GM12891 (cell line): ENCODE results near the gene RSBN1.

Experiments used
- DNase-seq: peaks from one replicate; pipeline ENCODE4 v3.0.0; 2011; ENCODE audit warnings: low spot score; ENCODE audit not compliant: insufficient read length
- FAIRE-seq: peaks from 2 replicates; lab custom pipeline; 2011; peaks lifted over from hg19 to GRCh38; lab: Jason Lieb, UNC
- PAX5 ChIP-seq: IDR thresholded peaks from 2 replicates; pipeline ENCODE4 v1.6.1; 2011; ENCODE audit warnings: low read length, moderate library complexity, mild to moderate bottlenecking; ENCODE audit not compliant: insufficient read depth, severe bottlenecking
- POLR2A ChIP-seq: IDR thresholded peaks from 2 replicates; pipeline ENCODE4 v1.6.1; 2011; ENCODE audit warnings: low read depth, low read length, control low read depth
- POLR2AphosphoS5 ChIP-seq: IDR thresholded peaks from 2 replicates; pipeline ENCODE4 v1.6.1; 2011; ENCODE audit warnings: low read depth, low read length, control low read depth
- POU2F2 ChIP-seq: IDR thresholded peaks from 2 replicates; pipeline ENCODE4 v1.6.1; 2011; ENCODE audit warnings: low read depth, mild to moderate bottlenecking, control low read depth, low read length, moderate library complexity
- SPI1 ChIP-seq: IDR thresholded peaks from 2 replicates; pipeline ENCODE4 v1.6.1; 2011; ENCODE audit warnings: low read depth, low read length, control low read depth
- TAF1 ChIP-seq: IDR thresholded peaks from 2 replicates; pipeline ENCODE4 v1.6.1; 2011; ENCODE audit warnings: low read depth, low read length, control low read depth

Gene RSBN1

GRCh38 chr1:113783254-113784103 is 28.8 kb downstream of the RSBN1 start:
- DNase-seq = no peak
- TF ChIP-seq SPI1 (peak; percentile 93), POU2F2 (no peak), POLR2A (0 out of 2 replicates have a peak, but pooled peaks have one; percentile 27)
- peak; percentile 56 for FAIRE-seq

GRCh38 chr1:113782406-113782805 is 29.9 kb downstream of the RSBN1 start:
- TF ChIP-seq TAF1 (no peak), SPI1 (no peak), PAX5 (no peak), POU2F2 (no peak), POLR2A (no peak), POLR2AphosphoS5 (no peak)
- FAIRE-seq (no peak), DNase-seq (no peak)

GRCh38 chr1:113780374-113781146 is 31.7 kb downstream of the RSBN1 start:
- FAIRE-seq (no peak), DNase-seq (no peak)
- TF ChIP-seq PAX5 (no peak), SPI1 (peak; percentile 55), POLR2AphosphoS5 (no peak), POU2F2 (no peak), POLR2A (no peak)

- DNase-seq (no peak), FAIRE-seq (no peak)
- TF ChIP-seq PAX5 (no peak), SPI1 (no peak), POU2F2 (no peak), POLR2A (no peak), POLR2AphosphoS5 (no peak), TAF1 (no peak)
These were observed 32.7 kb downstream of the RSBN1 start for GRCh38 chr1:113779542-113779941.

- FAIRE-seq (no peak), DNase-seq (no peak)
- TF ChIP-seq SPI1 (no peak), TAF1 (no peak), PAX5 (no peak), POLR2AphosphoS5 (no peak), POU2F2 (no peak), POLR2A (no peak)
These were observed 34.7 kb downstream of the RSBN1 start for GRCh38 chr1:113777561-113777960.

- FAIRE-seq (peak; percentile 9), DNase-seq (no peak)
- no peak for TF ChIP-seq POU2F2
- TF ChIP-seq PAX5 = no peak
- no peak for TF ChIP-seq SPI1
- no peak for TF ChIP-seq TAF1
- TF ChIP-seq POLR2AphosphoS5 = no peak
These were observed 42.2 kb downstream of the RSBN1 start for GRCh38 chr1:113770031-113770430.

- FAIRE-seq (no peak), DNase-seq (no peak)
- TF ChIP-seq POLR2A = no peak
- no peak for TF ChIP-seq PAX5
- no peak for TF ChIP-seq POLR2AphosphoS5
- TF ChIP-seq TAF1 = no peak
- TF ChIP-seq SPI1 = no peak
- TF ChIP-seq POU2F2 = no peak
These were observed 42.7 kb downstream of the RSBN1 start for GRCh38 chr1:113769601-113769970.

- FAIRE-seq = no peak
- DNase-seq = no peak
- TF ChIP-seq PAX5 (no peak), SPI1 (peak; percentile 44; the same call in 1 of the 2 replicates)
These were observed 43.2 kb downstream of the RSBN1 start for GRCh38 chr1:113768916-113769600.
